IMR-90 (cell line): ENCODE data around the gene CPN1. TPM values are rescaled to one million over a fixed set of nuclear protein-coding genes. Genes with fewer than 3 reads are reported as not detected.

Experiments
- ATAC-seq: fragments of 200-7000 bp; cut with Tn5 transposase; 2 replicates; pipeline ENCODE4 v1.9.1; 2020; ENCODE audit warnings: low read depth, mild to moderate bottlenecking, moderate library complexity
- BruUV-seq: library from RNA; stranded (reverse); fragments of 400-500 nt; replicated peaks from 2 replicates; lab custom pipeline; 2021; lab: Mats Ljungman, UMichigan
- CTCF ChIA-PET: fragments of 300-600 bp; formaldehyde crosslinking; extraction: SDS; loops from one replicate; lab custom pipeline; 2021; ENCODE audit warnings: antibody characterized with exemption; lab: Yijun Ruan, JAX
- POLR2A ChIA-PET: fragments of 300-600 bp; sonication (Branson Sonifier 250); formaldehyde crosslinking; loops from one replicate; lab custom pipeline; 2022; ENCODE audit warnings: antibody characterized with exemption; ENCODE audit not compliant: unreplicated experiment; lab: Charles Lee
- DNase-seq: peaks from one replicate; pipeline ENCODE4 v3.0.0; 2013
- H2AFZ ChIP-seq: replicated peaks from 2 replicates; pipeline ENCODE3; 2013; ENCODE audit warnings: low read length, mild to moderate bottlenecking; ENCODE audit not compliant: poor library complexity
- H2AK5ac ChIP-seq: 2 replicates; pipeline ENCODE4 v1.6.1; 2013; ENCODE audit warnings: low read depth, low read length, inconsistent platforms
- H2AK9ac ChIP-seq: replicated peaks from 2 replicates; pipeline ENCODE3; 2013; ENCODE audit warnings: mild to moderate bottlenecking, low read depth, low read length, moderate library complexity; ENCODE audit not compliant: poor library complexity
- H2BK120ac ChIP-seq: 2 replicates; pipeline ENCODE4 v1.6.1; 2013; ENCODE audit warnings: low read depth, low read length, inconsistent platforms
- H2BK15ac ChIP-seq: 3 replicates; pipeline ENCODE4 v1.6.1; 2013; ENCODE audit warnings: low read depth, low read length, inconsistent platforms
- H2BK20ac ChIP-seq: 2 replicates; pipeline ENCODE4 v1.6.1; 2013; ENCODE audit warnings: low read depth, mild to moderate bottlenecking, inconsistent platforms, low read length, moderate library complexity
- H2BK5ac ChIP-seq: 2 replicates; pipeline ENCODE4 v1.6.1; 2013; ENCODE audit warnings: mild to moderate bottlenecking, low read depth, low read length, inconsistent platforms; ENCODE audit not compliant: poor library complexity, severe bottlenecking
- H3K14ac ChIP-seq: replicated peaks from 2 replicates; pipeline ENCODE4 v1.6.1; 2013; ENCODE audit warnings: low read depth, low read length, inconsistent platforms
- H3K18ac ChIP-seq: 2 replicates; pipeline ENCODE4 v1.6.1; 2013; ENCODE audit warnings: low read depth, low read length, control low read depth
- H3K23ac ChIP-seq: 2 replicates; pipeline ENCODE4 v1.6.1; 2013; ENCODE audit warnings: low read depth, low read length, inconsistent platforms
- H3K27ac ChIP-seq: 2 replicates; pipeline ENCODE4 v1.5.1; 2013; ENCODE audit warnings: mild to moderate bottlenecking, control low read depth, low read length; ENCODE audit not compliant: insufficient read depth
- H3K27me3 ChIP-seq: 2 replicates; pipeline ENCODE4 v1.6.1; 2013; ENCODE audit warnings: low read length; ENCODE audit not compliant: control insufficient read depth, insufficient read depth
- H3K36me3 ChIP-seq: 2 replicates; pipeline ENCODE4 v1.6.1; 2013; ENCODE audit warnings: low read length, mixed read lengths; ENCODE audit not compliant: control insufficient read depth, insufficient read depth
- H3K4ac ChIP-seq: 2 replicates; pipeline ENCODE4 v1.6.1; 2013; ENCODE audit warnings: low read depth, low read length, inconsistent platforms
- H3K4me1 ChIP-seq: 2 replicates; pipeline ENCODE4 v1.6.1; 2013; ENCODE audit warnings: low read length, mixed read lengths; ENCODE audit not compliant: control insufficient read depth, insufficient read depth
- H3K4me2 ChIP-seq: 2 replicates; pipeline ENCODE4 v1.6.1; 2013; ENCODE audit warnings: low read depth, mild to moderate bottlenecking, control low read depth, low read length, moderate library complexity
- H3K4me3 ChIP-seq: 2 replicates; pipeline ENCODE4 v1.5.1; 2013; ENCODE audit warnings: low read depth, mild to moderate bottlenecking, control low read depth, low read length, moderate library complexity; ENCODE audit not compliant: insufficient read depth
- H3K56ac ChIP-seq: 2 replicates; pipeline ENCODE4 v1.6.1; 2013; ENCODE audit warnings: low read length, inconsistent platforms; ENCODE audit not compliant: insufficient read depth; ENCODE audit errors: extremely low read depth
- H3K79me1 ChIP-seq, 2 experiments: 2 replicates each; pipeline ENCODE4 v1.6.1; 2013; ENCODE audit warnings: low read length in 2 of 2, inconsistent platforms in 1 of 2, low read depth in 1 of 2
- H3K9ac ChIP-seq: 2 replicates; pipeline ENCODE4 v1.6.1; 2013; ENCODE audit warnings: low read depth, low read length, control low read depth
- H3K9me1 ChIP-seq: 2 replicates; pipeline ENCODE4 v1.6.1; 2013; ENCODE audit warnings: low read length, inconsistent platforms; ENCODE audit not compliant: insufficient read depth
- H3K9me3 ChIP-seq: 2 replicates; pipeline ENCODE4 v1.6.1; 2013; ENCODE audit warnings: low read length; ENCODE audit not compliant: control insufficient read depth, insufficient read depth
- H4K20me1 ChIP-seq: 2 replicates; pipeline ENCODE4 v1.6.1; 2013; ENCODE audit warnings: low read length, inconsistent platforms; ENCODE audit not compliant: insufficient read depth
- H4K5ac ChIP-seq: 2 replicates; pipeline ENCODE4 v1.6.1; 2013; ENCODE audit warnings: mild to moderate bottlenecking, low read depth, low read length, control low read depth
- H4K8ac ChIP-seq, 2 experiments: 2 replicates each; pipeline ENCODE4 v1.6.1; 2013; ENCODE audit warnings: low read depth in 2 of 2, low read length in 2 of 2, control low read depth in 1 of 2, inconsistent platforms in 1 of 2
- H4K91ac ChIP-seq: 2 replicates; pipeline ENCODE4 v1.6.1; 2013; ENCODE audit warnings: low read depth, low read length, inconsistent platforms; ENCODE audit not compliant: insufficient read depth
- BHLHE40 ChIP-seq: fragments of 150-350 bp; IDR thresholded peaks from 2 replicates; pipeline ENCODE4 v1.6.1; 2016; ENCODE audit warnings: mild to moderate bottlenecking, low read depth, low read length
- FOS ChIP-seq: fragments of 150-350 bp; IDR thresholded peaks from 2 replicates; pipeline ENCODE4 v1.6.1; 2016; ENCODE audit warnings: low read depth, low read length
- MAZ ChIP-seq: IDR thresholded peaks from 2 replicates; pipeline ENCODE4 v1.6.1; 2012; ENCODE audit warnings: low read depth, mild to moderate bottlenecking, low read length, improper control_type of control experiment, moderate library complexity, borderline replicate concordance
- NFE2L2 ChIP-seq: fragments of 150-350 bp; IDR thresholded peaks from 2 replicates; pipeline ENCODE4 v1.6.1; 2016; ENCODE audit warnings: low read depth, mild to moderate bottlenecking, low read length
- RAD21 ChIP-seq: IDR thresholded peaks from 2 replicates; pipeline ENCODE4 v1.6.1; 2012; ENCODE audit warnings: low read length, improper control_type of control experiment
- RCOR1 ChIP-seq: IDR thresholded peaks from 2 replicates; pipeline ENCODE4 v1.6.1; 2012; ENCODE audit warnings: mild to moderate bottlenecking, low read length, improper control_type of control experiment; ENCODE audit not compliant: insufficient replicate concordance
- WGBS, 2 experiments: methylation state at CpG; one replicate each; pipeline versions ENCODE4 v1.1.5 to v1.1.7; 2013; ENCODE audit warnings: missing lambda C conversion rate in 2 of 2; ENCODE audit not compliant: insufficient read length in 1 of 2; ENCODE audit errors: extremely low coverage in 2 of 2; 5-methylcytosine and 5-hydroxymethylcytosine counted together
- dilution Hi-C: fragments of 300-500 bp; cut with HindIII; formaldehyde crosslinking; loops from one replicate; pipeline ENCODE4 v1.14.3; 2018; ENCODE audit warnings: low sequenced_read_pairs; ENCODE audit not compliant: unreplicated experiment
- in situ Hi-C: fragments of 300-500 bp; cut with MboI; formaldehyde crosslinking; loops from 3 replicates; pipeline ENCODE4 v1.14.3; 2019; ENCODE audit warnings: low sequenced_read_pairs, inconsistent platforms, mixed read lengths
- intact Hi-C: fragments of 100-400 bp; cut with micrococcal nuclease; formaldehyde crosslinking; loops from 2 replicates; pipeline ENCODE4 v1.10.0; 2022
- polyA plus RNA-seq, 3 experiments: library from polyadenylated mRNA; depleted of rRNA; stranded (reverse); fragments of >200 nt; gene quantifications; 2 replicates each; pipeline ENCODE4 v1.2.3, GENCODE V29; 2012; ENCODE audit warnings: low replicate concordance in 1 of 3
- total RNA-seq: library from RNA; depleted of rRNA; stranded (reverse); fragments of >200 nt; gene quantifications from 2 replicates; pipeline ENCODE4 v1.2.3, GENCODE V29; 2012

Gene CPN1
- total and polyA plus RNA-seq, 2 of the 4 experiments (the other 2 are of a cell fraction) = not detected

- no peak for TF ChIP-seq RCOR1
- TF ChIP-seq FOS = no peak
- no peak for TF ChIP-seq NFE2L2
- no peak for TF ChIP-seq MAZ
- TF ChIP-seq BHLHE40 = no peak
- no peak for TF ChIP-seq RAD21
- no peak for DNase-seq
- Histone ChIP-seq H3K9me3 (no peaks in the 10 kb centered on the region), H3K27ac (peak overlapping the region; percentile 26; the same call in 1 of the 2 replicates), H2BK120ac (peak overlapping the region; percentile 95), H3K23ac (peak overlapping the region; percentile 19; the same call in 1 of the 2 replicates), H3K4me2 (peak overlapping the region; percentile 68; the same call in 1 of the 2 replicates), H2BK20ac (peak overlapping the region; percentile 92), H2BK15ac (peak overlapping the region; percentile 25; the same call in 2 of the 3 replicates), H2AK9ac (no peak overlapping the region), H3K4me3 (no peak overlapping the region), H4K91ac (peak overlapping the region; percentile 38; the same call in 1 of the 2 replicates), H3K9ac (no peak overlapping the region; the same call in 1 of the 2 replicates), H3K14ac (peak overlapping the region; percentile 41), H2BK5ac (peak overlapping the region; percentile 96), H3K79me1 (peaks cover 15 to 41% of the 10 kb centered on the region in 2 experiments), H3K36me3 (no peaks in the 10 kb centered on the region), H2AK5ac (peak overlapping the region; percentile 14), H3K9me1 (peaks cover 17% of the 10 kb centered on the region), H3K4me1 (peaks cover 20% of the 10 kb centered on the region), H4K8ac (peak overlapping the region; percentile 18 to 83; a peak in 3 of 4 replicates), H4K5ac (peak overlapping the region; percentile 56; the same call in 1 of the 2 replicates), H3K18ac (peak overlapping the region; percentile 76), H3K56ac (peak overlapping the region; percentile 49; the same call in 1 of the 2 replicates), H4K20me1 (peaks cover 24% of the 10 kb centered on the region; the same call in 1 of the 2 replicates), H3K4ac (peak overlapping the region; percentile 71; the same call in 1 of the 2 replicates), H3K27me3 (no peaks in the 10 kb centered on the region), H2AFZ (no peak overlapping the region)
- ChIA-PET CTCF (interaction anchor here (1.0 kb wide), 1 partner anchor 41 kb away, joined by 3 read pairs; no protein-coding TSS in a partner anchor), POLR2A (interaction anchor here (0.7 kb wide), 1 partner anchor 282 kb away, joined by 9 read pairs; no protein-coding TSS in a partner anchor)
- in situ Hi-C loops = no loop called here
- intact Hi-C loops = loop anchor here (5.0 kb wide), 2 partner anchors 38 to 158 kb away; no protein-coding TSS in a partner anchor
- no TSS peak for BruUV-seq
- dilution Hi-C loops = no loop called here
- no CpG with 5 or more reads among the region's 3 CpGs for WGBS, 2 experiments
- no peak for ATAC-seq
Observed at GRCh38 chr10:100004805-100005510, 76.7 kb downstream of the CPN1 start.
